ENCODE results near the gene RASGRF1.

Gene RASGRF1

GRCh38 chr15:78951841-78952238, 138.7 kb downstream of the RASGRF1 start:
- DNase-seq (ENCODE audit: low read depth), result no peak

GRCh38 chr15:78950902-78951840, 139.4 kb downstream of the RASGRF1 start:
- DNase-seq (ENCODE audit: low read depth), result no peak

- no peak for DNase-seq (ENCODE audit: low read depth)
Measured at GRCh38 chr15:78950343-78950742, 140.2 kb downstream of the RASGRF1 start.

GRCh38 chr15:78949461-78949860, 141.1 kb downstream of the RASGRF1 start:
- DNase-seq (ENCODE audit: low read depth), result no peak

GRCh38 chr15:78947506-78947905, 143.1 kb downstream of the RASGRF1 start:
- DNase-seq (ENCODE audit: low read depth), result no peak

- DNase-seq (ENCODE audit: low read depth), result no peak
Measured at GRCh38 chr15:78946493-78946892, 144.1 kb downstream of the RASGRF1 start.

GRCh38 chr15:78944669-78945407, 145.7 kb downstream of the RASGRF1 start, which contains the start of gene CTSH:
TSS of gene CTSH (minus strand) at chr15:78945046. CDS start at chr15:78944981, 65 bp downstream.
- peak; percentile 45 for DNase-seq (ENCODE audit: low read depth)

- DNase-seq (ENCODE audit: low read depth), result no peak
Measured at GRCh38 chr15:78944202-78944625, 146.4 kb downstream of the RASGRF1 start.

GRCh38 chr15:78943692-78944091, 146.9 kb downstream of the RASGRF1 start:
- no peak for DNase-seq (ENCODE audit: low read depth)

GRCh38 chr15:78942741-78943140, 147.8 kb downstream of the RASGRF1 start:
- no peak for DNase-seq (ENCODE audit: low read depth)

- no peak for DNase-seq (ENCODE audit: low read depth)
Measured at GRCh38 chr15:78938658-78939488, 151.7 kb downstream of the RASGRF1 start.

GRCh38 chr15:78937132-78937739, 153.3 kb downstream of the RASGRF1 start:
- no peak for DNase-seq (ENCODE audit: low read depth)

GRCh38 chr15:78934655-78935023, 155.9 kb downstream of the RASGRF1 start:
- DNase-seq (ENCODE audit: low read depth), result no peak

GRCh38 chr15:78933823-78934654, 156.5 kb downstream of the RASGRF1 start:
- no peak for DNase-seq (ENCODE audit: low read depth)

GRCh38 chr15:78933187-78933822, 157.3 kb downstream of the RASGRF1 start:
- DNase-seq (ENCODE audit: low read depth), result no peak

GRCh38 chr15:78932258-78932808, 158.2 kb downstream of the RASGRF1 start:
- DNase-seq (ENCODE audit: low read depth), result no peak

- DNase-seq (ENCODE audit: low read depth), result no peak
Measured at GRCh38 chr15:78931439-78932257, 158.9 kb downstream of the RASGRF1 start.

GRCh38 chr15:78930577-78931388, 159.8 kb downstream of the RASGRF1 start:
- DNase-seq (ENCODE audit: low read depth), result no peak

Measured in stimulated activated CD8-positive, alpha-beta memory T cell treated with anti-CD3 and anti-CD28 coated beads, Interleukin-15, amount 100 ng/mL, for 24 hours (primary cell).